HG03060 (cell line): ENCODE data around the gene DNLZ.

Source experiments
- ATAC-seq: cut with Tn5 transposase; IDR thresholded peaks from one replicate; pipeline ENCODE4 v1.9.1; 2021; ENCODE audit warnings: low read depth, moderate number of reproducible peaks; ENCODE audit not compliant: unreplicated experiment

DNLZ gene

DNA sequence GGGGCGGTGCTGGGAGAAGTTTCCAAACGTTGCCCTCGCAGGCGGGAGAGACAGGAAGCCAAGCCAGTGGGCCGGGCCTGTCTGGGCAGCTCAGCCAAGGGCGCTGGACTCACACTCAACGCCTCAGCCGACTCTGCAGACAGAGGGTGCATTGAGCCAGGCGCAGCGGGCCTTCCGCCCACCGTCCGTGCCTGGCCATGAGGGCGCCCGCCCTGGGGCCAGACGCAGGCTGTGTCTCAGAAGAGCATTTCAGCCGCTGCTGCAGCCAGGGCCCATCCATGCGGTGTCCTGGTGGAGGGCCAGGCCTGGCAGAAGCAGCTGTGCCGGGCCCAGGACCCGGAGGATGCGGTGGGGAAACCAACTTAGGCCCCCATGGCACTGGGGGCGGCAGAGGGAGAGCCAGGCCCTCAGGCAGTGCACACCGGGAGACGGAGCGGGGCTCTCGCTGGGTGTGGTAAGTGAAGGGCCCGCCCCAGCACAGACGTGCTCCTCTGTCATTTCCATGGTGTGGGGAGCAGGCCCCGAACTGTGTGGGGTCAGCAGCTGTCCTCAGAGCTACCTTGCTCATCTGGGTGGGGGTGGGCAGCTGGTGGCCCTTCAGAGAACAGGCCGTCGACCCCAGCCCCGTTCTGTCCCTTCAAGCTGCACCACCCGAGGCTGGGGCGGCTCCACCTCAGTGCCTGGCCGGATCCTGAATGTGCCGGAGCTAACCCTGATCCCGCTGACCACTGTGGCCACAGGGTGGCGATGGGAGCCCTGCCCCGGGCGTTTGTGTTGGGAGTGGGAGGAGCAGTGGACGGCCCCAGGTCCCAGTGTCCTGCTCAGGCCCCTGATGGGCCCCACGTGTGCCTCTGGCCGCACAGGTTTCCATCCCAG lies 18.0 kb downstream of the DNLZ start:
- no peak for ATAC-seq

DNA sequence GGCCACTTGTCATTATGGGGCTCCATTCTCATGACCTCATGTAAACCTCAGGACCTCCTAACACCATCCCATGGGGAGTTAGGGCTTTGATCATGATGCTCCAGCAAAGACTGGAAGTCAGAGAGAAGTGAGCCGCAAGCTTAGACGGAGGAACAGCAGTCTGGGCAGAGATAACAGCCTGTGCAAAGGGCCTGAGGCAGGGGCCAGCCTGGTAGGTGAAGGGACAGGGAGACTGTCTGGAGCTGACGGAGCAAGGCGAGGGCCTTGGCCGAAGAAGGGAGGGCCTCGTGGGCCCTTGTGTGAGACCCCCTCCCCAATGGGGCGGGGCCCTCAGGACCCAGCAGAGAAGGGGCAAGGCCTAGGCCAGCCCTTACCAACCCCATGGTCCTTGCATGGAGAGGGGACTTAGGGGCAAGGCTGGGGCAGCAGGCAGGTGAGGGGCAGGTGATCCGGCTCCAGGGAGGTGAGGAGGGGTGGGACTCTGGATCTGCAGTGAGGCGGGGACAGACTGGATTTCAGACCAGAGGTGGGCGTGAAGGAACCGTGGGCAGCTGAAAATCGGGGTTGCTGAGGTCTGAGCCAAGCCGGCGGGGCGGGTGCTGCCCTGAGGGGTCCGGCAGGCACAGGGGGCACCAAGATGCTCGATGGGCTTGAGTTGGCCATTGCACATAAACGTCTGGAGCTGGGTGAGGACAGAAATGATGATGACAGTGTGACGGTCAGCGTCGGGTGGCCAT lies 18.8 kb downstream of the DNLZ start:
- no peak for ATAC-seq

DNA sequence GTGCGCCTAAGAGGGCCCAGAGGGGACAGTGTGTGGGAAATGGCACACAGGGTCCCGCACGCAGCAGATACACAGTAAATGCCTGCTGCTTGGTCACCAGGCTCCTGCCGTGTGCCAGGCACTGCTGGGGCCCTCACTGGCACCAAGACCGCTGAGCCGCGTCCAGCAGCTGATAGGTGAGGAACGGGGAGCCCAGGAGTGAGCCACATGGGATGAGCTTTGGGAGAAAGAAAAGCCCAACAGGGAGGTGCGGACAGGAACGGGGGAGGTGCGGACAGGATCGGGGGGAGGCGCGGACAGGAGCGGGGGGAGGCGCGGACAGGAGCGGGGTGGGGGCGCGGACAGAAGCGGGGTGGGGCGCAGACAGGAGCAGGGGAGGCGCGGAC lies 19.7 kb downstream of the DNLZ start:
- no peak for ATAC-seq

DNA sequence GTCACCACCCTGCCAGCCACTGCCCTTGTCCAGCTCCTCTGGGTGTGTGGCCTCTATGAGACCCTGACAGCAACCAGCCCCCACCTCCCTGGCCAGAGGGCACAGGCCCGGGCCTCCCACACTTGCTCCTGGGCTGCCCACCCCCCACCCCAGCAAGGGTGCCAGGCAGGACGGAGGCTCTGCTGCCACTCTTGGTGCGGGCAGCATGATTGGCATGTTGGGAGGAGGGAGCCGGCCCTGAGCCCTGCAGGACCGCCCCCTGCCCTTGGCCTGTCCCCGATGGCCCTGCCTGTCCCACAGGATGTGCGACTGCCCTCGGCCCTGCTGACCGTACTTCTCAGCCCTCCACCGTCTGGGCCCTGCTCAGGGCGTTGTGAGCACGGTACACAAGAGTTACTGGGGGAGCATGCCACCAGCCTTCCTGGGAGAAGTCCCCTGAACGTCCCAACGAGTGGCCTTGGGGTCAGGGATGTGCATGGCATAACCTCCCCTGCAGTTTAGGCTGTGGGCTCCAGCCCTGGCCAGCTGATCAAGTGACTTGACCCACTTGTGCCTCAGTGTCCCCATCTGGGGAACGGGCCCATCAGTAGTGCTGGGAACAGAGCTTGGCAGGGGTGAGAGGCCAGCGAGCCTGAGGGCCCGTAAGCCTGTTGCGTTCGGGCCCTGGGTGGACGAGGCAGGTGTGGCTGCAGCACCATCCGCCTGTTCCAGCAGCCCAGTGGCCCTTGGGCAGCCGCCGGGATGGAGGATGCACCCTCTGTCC lies 20.2 kb downstream of the DNLZ start:
- ATAC-seq, result no peak

DNA sequence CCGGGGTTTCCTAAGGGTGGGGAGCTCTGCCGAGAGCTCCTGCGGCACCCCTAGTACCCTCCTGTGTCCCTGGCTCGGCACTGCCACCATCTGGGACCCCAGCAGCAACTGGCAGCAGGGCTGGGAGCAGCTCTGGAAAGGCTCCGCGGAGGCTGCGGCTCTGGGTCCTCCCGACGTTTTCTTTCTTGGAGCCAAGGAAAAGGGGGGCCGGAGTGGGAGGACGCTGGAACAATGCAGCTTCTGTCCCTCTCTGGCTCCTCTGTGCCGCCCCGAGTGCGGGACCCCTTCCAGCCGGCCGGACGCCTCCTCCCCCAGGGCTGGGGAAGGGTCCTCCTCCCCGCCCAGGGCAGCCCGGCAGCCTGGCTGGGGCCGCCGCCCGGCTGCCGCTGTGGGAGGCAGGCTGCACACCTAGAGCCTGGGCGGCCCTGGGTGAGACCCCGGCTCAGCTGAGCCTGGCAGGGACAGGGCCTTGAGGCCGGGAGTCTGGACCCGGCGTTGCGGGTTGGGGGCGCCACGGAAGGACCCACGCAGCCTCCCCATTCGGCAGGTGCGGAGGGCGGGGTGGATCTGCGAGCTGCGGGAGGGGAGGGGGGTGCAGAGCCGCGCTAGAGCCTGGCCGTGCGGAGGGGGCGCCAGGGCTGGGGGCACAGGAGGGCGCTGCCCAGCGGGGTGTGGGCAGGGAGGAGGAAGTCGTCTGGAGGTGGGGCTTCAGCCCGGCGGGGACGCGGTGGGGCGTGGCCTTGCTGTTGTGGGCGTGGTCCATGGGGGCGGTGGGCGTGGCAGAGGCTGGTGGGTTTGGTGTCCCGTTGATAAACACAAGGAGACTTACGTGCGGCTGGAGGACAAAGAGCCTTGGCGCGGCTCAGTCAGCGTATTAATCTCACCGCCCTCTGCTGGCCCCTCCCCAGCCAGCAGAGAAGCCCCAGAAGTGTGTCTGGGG lies 21.1 kb downstream of the DNLZ start:
- no peak for ATAC-seq

DNA sequence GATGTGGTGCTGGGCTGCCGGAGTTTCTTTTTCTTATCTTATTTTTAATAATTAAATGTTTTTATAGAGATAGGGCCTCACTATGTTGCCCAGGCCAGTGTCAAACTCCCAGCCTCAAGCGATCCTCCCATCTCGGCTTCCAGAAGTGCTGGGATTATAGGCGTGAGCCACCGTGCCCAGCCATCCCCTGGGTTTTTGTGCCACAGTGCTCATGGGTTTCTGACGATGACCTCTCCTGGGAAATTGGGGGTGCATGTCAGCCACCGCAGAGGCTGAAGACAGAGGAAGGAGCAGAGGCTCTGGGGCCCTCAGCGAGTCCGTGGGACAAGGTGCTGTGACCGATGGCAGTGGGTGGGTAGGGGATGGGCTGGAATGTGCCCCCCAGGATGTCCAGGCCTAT lies 21.8 kb downstream of the DNLZ start:
- ATAC-seq, result no peak

DNA sequence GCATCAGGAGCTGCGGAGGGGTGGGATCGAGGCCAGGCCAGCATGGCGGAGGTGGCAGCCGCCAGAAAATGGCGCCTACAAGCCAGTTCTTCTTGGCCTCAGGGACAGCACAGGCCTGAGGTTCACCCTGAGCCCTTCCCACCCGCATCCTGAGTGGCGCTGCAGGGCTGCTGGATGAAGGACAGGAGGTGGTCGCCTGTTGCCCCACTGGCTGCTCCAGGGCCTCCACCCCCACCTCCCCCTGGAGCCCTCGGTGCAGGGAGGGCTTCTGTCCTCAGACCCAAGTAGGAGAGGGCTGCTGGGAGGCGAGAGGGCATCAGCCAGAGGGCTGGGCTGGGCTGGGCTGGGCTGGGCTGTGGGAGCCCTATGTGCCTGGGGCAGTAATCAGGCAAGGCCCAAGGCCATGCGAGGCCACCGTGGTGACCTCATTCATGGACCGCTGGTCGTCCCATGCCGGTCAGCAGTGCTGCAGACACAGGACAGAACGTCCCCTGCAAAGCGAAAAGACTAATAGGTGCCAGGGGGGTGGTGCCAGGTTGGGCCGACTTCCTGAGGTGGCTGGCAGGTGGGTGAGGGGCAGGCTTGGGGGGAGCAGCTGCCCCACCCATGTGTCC lies 22.4 kb downstream of the DNLZ start:
- ATAC-seq, result no peak

DNA sequence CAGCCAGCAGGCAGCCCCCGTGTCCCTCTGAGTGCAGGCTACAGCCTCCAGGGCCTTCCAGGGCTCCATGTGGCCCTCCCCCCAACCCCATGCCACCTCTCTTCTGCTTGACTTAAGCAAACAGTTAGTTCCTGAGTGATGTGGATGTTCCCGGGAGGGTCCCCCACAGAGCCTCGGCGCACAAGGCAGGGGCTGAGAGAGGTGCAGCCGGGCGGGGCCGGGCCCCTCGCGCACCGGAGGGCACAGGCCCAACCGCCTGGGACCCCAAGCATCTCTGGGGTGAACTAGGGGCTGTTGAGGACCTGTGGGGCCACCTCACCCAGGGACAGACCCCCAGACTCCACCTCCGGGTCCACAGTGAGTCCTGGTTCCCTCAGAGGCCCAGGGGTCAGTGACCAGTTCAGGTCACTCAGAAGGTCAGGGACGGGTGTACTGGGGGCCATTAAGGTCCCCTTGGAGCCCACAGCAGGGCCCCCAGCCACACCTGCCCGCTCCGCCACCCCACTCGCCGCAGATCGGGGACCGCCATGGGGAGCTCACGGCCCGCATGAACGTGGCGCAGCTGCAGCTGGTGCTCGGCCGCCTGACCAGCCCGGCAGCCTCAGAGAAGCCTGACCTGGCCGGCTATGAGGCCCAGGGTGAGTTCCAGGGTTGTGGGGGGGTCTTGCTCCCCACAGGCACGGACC lies 23.0 kb downstream of the DNLZ start:
- ATAC-seq, result no peak

DNA sequence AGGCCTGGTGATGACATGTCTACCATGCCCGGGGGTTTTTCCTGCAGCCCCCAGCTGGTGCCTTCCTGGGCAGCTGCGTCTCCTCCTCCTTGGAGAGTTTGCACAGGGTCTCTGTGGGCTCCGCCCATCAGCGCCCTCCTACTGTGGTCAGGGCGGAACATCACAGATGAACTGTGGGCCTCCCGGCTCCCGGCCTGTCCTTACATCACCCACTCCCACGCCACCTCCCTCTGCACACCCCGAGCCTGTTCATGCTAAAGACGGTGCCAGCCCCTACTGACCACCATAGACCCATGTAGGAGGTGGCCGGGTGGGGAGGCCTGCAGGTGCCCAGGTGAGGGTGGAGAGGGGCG lies 23.6 kb downstream of the DNLZ start:
- ATAC-seq, result no peak

DNA sequence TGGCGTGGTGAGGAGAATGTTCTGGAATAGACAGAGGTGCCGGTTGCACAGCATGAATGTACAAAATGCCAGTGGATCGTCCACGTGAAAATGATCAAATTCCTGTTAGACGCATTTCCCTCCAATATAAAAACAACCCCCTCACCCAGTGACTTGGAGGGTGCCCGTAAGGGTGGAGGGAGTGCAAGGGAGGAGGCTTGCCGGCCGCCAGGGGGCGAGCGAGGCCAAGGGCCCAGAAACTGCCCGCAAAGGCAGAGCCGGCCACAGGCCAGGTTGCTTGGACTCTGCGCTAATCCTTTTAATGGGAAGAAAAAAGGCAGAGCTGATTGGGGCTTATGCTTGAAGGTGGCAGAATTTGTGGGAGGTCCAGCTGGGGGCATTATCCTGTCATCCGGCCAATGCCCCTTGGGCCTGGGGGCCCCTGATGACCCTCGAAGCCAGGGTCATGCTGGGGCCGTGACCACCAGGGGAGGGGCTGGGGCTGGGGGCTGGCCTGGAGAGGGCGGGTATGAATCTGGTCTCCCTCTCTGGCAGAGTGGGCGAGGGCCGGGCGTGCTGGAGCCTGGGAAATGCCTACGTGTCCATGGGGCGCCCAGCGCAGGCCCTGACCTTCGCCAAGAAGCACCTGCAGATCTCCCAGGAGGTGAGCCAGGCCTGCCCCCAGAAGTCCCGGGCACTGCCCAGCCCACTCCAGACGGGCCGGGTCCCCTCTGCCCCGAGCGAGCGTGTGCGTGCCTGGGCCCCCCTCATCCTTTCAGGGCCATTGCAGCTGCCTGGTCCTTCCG lies 24.2 kb downstream of the DNLZ start:
- ATAC-seq, result no peak

DNA sequence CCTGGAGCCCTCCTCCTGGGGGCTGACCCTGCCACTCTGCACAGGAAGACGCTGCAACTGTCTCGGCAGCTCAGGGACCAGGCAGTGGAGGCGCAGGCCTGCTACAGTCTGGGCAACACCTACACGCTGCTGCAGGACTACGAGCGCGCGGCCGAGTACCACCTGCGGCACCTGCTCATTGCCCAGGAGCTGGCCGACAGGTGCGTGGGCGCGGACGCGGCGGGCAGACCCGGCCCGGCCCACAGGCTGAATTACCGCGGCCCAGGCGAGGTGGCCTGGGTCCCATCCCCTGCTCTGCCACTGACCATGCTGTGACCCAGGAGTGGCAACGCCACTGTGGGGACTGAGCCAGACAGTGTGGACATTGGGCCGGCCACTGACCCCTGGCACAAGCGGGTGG lies 25.0 kb downstream of the DNLZ start:
- ATAC-seq, result no peak

DNA sequence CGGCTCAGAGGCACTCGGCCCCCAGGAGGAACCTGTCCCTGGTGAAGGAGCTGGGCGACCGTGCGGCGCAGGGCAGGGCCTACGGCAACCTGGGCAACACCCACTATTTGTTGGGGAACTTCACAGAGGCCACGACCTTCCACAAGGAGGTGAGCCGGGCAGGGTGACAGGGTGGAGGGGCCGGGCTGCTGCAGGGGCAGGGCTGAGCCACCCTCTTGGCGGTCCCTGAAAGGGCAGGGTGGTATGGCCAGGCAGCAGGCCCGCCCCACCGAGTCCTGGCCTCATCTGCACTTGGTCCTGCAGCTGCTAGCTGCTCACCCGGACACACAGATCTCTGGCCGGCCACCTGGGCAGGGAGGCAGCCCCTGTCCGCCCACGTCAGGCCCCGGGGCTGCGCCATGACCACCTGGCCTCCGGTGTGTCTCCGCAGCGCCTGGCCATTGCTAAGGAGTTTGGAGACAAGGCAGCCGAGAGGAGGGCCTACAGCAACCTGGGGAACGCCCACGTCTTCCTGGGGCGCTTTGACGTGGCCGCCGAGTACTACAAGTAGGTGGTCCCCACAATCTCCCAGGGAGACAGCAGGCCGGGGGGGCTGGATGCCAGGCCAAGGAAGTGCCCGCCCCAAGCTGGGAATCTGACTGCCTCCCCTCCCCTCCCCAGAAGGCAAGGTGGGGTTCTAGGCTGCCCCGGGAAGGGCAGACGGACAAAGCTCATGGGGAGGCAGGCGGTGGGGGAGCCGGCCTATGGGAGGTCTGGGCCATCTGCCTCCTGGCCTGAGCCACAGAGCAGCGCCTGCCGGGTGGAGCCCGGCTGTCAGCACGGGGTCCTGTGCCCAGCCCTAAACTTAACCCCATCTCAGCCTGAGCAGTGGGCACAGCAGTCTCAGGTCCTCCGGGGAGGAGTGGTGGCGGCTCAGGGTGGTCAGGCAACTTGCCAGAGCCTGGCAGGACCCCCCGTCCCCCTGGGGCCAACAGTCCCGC lies 25.8 kb downstream of the DNLZ start:
- ATAC-seq, result no peak

DNA sequence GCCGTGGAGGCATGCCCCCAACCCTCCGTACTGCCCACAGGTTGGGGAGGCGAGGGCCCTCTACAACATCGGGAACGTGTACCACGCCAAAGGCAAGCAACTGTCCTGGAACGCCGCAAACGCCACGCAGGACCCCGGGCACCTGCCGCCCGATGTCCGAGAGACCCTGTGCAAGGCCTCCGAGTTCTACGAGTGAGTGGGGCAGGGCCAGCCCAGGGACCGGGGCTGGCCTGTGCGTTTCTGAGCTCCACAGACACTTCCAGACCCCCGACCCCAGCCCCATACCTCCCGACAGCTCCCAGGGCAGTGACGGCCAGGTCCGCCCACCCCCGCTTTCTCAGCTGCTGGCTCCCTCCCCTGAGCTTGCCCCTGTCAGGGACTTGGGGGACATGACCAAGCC lies 26.7 kb downstream of the DNLZ start:
- no peak for ATAC-seq

DNA sequence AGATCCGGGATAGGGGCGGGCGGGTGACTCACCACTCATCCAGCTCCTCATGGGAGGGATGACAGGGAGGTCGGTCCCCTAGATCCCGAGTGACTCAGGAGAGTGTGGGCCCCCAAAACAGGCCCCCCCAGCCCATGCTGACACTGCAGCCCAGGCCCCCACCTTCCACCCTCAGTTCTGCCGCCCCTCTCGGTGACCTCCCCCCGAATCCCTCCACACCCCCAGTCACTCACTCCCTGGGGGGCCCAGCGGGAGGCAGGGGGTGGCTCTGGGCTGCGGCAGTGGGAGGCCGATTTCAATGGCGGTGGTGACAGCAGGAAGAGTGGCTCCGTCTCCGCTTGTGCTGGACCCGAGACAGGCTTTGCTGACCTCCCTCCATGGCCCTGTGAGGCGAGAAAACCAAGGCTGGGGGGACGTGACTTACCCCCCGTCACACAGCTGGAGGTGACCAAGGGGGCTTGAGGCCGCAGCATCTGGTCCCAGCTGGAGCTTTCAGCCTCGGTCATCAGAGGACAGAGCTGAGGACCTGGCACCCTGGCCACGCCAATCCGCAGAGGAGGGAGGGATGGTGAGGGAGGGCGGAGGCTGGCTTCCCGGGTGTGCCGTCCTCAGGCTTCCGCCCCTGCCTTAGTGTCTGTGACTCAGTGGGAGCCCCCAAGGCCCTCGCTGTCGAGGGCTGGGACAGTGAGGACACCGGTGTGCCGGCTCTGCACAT lies 27.2 kb downstream of the DNLZ start:
- ATAC-seq, result no peak

DNA sequence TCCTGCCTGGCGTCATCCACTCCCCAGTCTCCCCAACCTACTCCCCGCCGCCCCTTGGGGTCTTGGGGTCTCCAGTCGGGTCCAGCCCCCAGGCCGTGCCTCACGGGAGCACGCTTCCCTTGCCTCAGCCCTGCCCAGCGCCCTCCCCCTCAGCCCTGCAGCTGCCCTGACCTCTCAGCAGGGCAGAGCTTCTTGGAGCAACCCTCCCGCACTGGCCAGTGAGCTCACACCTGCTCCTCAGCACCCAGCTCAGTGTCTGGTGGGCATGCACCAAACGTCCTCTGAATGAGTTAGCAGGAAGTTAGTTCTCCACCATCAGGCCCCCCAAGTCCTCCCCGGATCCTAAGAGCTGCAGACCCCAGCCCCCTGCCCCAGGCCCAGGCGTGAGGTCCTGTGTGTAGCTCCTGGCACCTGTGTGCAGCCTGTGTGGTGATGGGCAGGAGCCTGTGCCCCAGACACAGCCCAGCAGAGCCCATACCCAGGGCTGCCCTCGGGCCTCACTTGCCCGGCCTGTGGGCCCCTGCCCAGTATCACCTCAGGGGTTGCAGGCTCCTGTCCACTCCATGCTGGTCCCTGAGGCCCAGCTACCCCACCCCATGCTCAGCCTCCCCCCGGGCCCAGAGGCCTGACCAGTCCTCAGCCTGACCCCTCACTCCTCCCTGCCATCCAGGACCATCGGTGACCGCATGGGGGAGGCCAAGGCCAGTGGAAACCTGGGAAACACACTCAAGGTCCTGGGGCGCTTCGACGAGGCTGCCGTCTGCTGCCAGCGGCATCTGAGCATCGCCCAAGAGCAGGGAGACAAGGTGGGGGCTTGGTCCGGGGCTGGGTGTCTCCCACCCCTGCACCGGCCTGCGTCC lies 28.0 kb downstream of the DNLZ start:
- ATAC-seq, result no peak

DNA sequence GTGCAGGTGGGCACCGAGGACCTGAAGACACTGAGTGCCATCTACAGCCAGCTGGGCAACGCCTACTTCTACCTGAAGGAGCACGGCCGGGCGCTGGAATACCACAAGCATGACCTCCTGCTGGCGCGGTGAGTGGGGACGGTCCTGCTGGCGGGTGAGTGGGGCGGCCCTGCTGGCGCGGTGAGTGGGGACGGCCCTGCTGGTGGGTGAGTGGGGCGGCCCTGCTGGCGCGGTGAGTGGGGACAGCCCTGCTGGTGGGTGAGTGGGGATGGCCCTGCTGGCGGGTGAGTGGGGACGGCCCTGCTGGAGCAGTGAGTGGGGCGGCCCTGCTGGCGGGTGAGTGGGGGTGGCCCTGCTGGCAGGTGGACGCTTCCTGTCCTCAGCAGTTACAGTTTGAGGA lies 29.0 kb downstream of the DNLZ start:
- no peak for ATAC-seq
